Naive thymus-derived CD8-positive, alpha-beta T cell (primary cell): ENCODE data around the gene PRDX5. TPM values are rescaled to one million over a fixed set of nuclear protein-coding genes. Genes with fewer than 3 reads are reported as not detected.

Experiments used
- ATAC-seq, 2 donors: fragments of 150-1000 bp; cut with Tn5 transposase in 1 of 2; sonication (Bioruptor Pico), chemical (Tn5 transposase) in 1 of 2; 1 replicate in 1 of 2; 2 replicates in 1 of 2; pipeline ENCODE4 v1.10.0; 2021; ENCODE audit warnings: mild to moderate bottlenecking in 2 of 2, moderate library complexity in 2 of 2
- POLR2A ChIA-PET: fragments of 350-600 bp; sonication (Branson Sonifier 250); formaldehyde crosslinking; loops from one replicate; lab custom pipeline; 2021; ENCODE audit warnings: antibody characterized with exemption; lab: Charles Lee
- DNase-seq, 10 donors: peaks; one replicate each; pipeline versions ENCODE4 v3.0.0 to v3.0.0-alpha.2; 2020 to 2022
- H3K27ac Mint-ChIP-seq, 10 donors: one replicate each; pipeline ENCODE4 v1.8.0; 2020 to 2022; ENCODE audit warnings: mild to moderate bottlenecking in 10 of 10, mixed read lengths in 10 of 10, moderate library complexity in 4 of 10, inconsistent platforms in 1 of 10
- H3K27me3 Mint-ChIP-seq, 5 donors: one replicate each; pipeline ENCODE4 v1.8.0; 2021 to 2022; ENCODE audit warnings: mixed read lengths in 5 of 5
- H3K36me3 Mint-ChIP-seq, 3 donors: one replicate each; pipeline ENCODE4 v1.8.0; 2020 to 2022; ENCODE audit warnings: mixed read lengths in 3 of 3, mild to moderate bottlenecking in 2 of 3, inconsistent platforms in 1 of 3
- H3K4me1 Mint-ChIP-seq, 4 donors: one replicate each; pipeline ENCODE4 v1.8.0; 2021 to 2022; ENCODE audit warnings: mixed read lengths in 4 of 4
- H3K4me3 Mint-ChIP-seq, 10 donors: one replicate each; pipeline ENCODE4 v1.8.0; 2020 to 2022; ENCODE audit warnings: mild to moderate bottlenecking in 10 of 10, mixed read lengths in 10 of 10, moderate library complexity in 6 of 10, inconsistent platforms in 1 of 10
- H3K9me3 Mint-ChIP-seq, 9 donors: one replicate each; pipeline ENCODE4 v1.8.0; 2020 to 2022; ENCODE audit warnings: mixed read lengths in 9 of 9, mild to moderate bottlenecking in 3 of 9, inconsistent platforms in 1 of 9, moderate library complexity in 1 of 9
- polyA plus RNA-seq, 3 donors: library from polyadenylated mRNA; unstranded; fragments of 300-500 nt; fragmentation: Illumina TruSeq; gene quantifications; one replicate each; pipeline ENCODE4 v1.2.3, GENCODE V29; 2021
- total RNA-seq, 8 experiments: library from RNA in 2 of 8; stranded (reverse) in 2 of 8; gene quantifications; one replicate each; pipeline ENCODE4 v1.2.3 and lab custom pipeline; 2021 to 2026

PRDX5 gene
- total and polyA plus RNA-seq, 5 experiments from 2014 or later = 47.5 to 239 (median 186) TPM

DNA sequence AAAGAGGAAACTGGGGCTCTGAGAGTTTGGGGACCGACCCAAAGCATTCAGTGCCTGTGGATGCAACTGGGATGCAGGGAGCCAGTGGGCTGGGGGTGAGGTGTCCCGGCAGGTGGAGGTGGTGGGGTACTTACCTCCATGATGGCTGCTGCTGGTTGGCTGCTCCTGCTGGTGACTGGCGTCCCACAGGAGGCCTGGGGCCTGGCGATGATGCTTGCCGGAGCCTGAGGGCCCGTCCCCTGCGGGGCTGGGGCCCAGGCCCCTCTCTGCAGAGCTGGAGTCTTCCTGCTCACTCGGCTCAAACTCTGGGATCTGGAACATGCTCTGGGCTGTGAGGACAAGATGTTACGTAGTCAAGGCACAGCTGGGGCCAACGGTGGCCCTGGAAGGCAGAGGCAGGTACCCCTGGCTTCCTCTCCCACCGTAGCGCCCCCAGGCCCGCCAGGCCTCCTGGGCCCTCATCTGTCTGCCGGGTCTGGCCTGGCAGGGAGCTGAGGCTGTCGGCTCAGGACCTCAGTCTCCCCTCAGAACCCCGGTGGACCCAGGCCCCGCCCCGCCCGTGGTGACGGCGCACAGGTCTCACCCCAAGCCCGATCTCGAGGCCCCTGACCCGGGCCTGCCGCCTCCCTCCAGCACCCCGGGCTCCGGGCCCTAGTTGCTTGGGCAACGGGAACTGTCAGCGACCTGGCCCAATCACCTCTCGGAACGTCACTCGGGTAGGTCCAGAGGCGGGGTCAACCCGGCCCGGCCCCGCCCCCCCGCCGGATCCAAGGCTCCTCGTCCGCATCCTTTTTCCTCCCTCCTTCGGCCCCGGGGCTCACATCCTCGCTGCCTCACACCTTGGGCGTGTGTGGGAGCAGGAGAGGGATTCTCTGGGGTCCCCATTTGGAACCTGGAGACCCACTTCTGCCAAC lies 33.6 kb upstream of the PRDX5 start, which contains the start of gene BAD:
TSS of gene BAD (minus strand) at position 618 of the 914 bp plus-strand sequence. CDS start at position 321, 297 bp downstream.
- no peaks in the 10 kb centered on the region for H3K27me3 Mint-ChIP-seq
- POLR2A ChIA-PET = interaction anchor here (0.6 to 9.9 kb wide), 18 partner anchors 9 to 494 kb away, joined by 3 to 140 read pairs (median 6); partner anchors contain the start of genes DNAJC4, ESRRA, FERMT3 and FKBP2
- peak within 1 kb of the TSS; percentile 74 to 99 (median 97) for H3K27ac Mint-ChIP-seq
- peaks cover 8 to 29% (median 21%) of the 10 kb centered on the region in 4 donors for H3K4me1 Mint-ChIP-seq
- peaks cover 0 to 11% (median 2%) of the 10 kb centered on the region in 3 donors for H3K36me3 Mint-ChIP-seq
- H3K4me3 Mint-ChIP-seq = peak within 1 kb of the TSS; percentile 85 to 94 (median 90)
- ATAC-seq (peak; percentile 78 to 79), DNase-seq (peak; percentile 86 to 96 (median 88))
- H3K9me3 Mint-ChIP-seq = no peaks in the 10 kb centered on the region

DNA sequence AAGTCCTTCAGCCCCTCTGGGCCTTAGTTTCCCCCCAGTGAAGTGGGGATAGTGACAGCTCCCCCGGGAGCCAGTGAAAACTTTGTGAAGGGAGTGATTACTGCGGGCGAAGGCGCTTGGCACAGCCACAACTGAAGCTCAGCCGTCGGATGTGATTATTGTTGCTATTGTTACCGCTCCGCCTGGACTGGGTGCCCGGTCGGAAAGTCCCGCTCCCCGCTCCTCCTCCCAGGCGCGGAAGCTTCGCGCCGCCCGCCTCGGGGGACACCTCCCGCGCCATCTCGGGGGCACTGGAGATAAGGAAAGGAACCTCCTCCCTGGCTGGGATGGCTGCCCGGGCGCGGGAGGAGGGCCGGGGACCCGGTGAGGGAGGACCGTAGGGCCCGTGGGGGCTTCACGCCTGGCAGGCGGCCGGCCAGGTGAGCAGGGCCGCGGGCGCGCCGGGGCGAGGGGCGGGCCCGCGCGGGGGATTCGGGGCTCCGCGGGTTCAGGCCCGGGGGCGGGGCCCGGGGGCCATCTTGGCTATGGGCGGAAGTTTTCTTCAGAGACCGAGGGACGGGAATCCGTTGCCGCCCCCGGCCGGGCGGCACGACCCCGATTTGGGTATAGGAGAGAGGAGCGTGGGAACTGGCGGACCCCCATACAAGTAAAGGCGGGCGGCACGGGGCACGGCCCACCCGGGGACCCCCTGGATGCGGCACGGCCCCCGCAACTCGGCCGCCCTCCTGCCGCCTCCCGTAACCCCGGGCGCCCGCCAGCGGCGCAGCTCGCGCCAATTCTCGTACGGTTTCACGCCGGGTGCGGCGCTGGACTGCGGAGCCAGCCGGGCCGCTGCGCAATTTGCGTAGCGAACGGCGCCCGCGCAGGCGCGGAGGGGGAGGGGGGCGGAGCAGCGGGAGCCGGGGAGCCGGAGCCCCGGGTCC lies 32.7 kb upstream of the PRDX5 start, which contains the start of gene GPR137:
TSS of gene GPR137 (plus strand) at position 887 of the 923 bp plus-strand sequence. CDS start 677 bp downstream, outside the sequence.
- Mint-ChIP-seq H3K27ac (peak within 1 kb of the TSS; percentile 74 to 99 (median 97)), H3K4me3 (peak within 1 kb of the TSS; percentile 85 to 94 (median 90)), H3K4me1 (peaks cover 8 to 29% (median 21%) of the 10 kb centered on the region in 4 donors), H3K36me3 (peaks cover 0 to 9% (median 2%) of the 10 kb centered on the region in 3 donors), H3K9me3 (no peaks in the 10 kb centered on the region), H3K27me3 (peaks cover 0 to under 1% (median 0%) of the 10 kb centered on the region in 5 donors)
- DNase-seq (peak; percentile 86 to 100 (median 92)), ATAC-seq (peak; percentile 72 to 79)
- POLR2A ChIA-PET = interaction anchor here (0.5 to 9.9 kb wide), 18 partner anchors 10 to 494 kb away, joined by 3 to 140 read pairs (median 6); partner anchors contain the start of genes DNAJC4, ESRRA, FERMT3 and FKBP2

DNA sequence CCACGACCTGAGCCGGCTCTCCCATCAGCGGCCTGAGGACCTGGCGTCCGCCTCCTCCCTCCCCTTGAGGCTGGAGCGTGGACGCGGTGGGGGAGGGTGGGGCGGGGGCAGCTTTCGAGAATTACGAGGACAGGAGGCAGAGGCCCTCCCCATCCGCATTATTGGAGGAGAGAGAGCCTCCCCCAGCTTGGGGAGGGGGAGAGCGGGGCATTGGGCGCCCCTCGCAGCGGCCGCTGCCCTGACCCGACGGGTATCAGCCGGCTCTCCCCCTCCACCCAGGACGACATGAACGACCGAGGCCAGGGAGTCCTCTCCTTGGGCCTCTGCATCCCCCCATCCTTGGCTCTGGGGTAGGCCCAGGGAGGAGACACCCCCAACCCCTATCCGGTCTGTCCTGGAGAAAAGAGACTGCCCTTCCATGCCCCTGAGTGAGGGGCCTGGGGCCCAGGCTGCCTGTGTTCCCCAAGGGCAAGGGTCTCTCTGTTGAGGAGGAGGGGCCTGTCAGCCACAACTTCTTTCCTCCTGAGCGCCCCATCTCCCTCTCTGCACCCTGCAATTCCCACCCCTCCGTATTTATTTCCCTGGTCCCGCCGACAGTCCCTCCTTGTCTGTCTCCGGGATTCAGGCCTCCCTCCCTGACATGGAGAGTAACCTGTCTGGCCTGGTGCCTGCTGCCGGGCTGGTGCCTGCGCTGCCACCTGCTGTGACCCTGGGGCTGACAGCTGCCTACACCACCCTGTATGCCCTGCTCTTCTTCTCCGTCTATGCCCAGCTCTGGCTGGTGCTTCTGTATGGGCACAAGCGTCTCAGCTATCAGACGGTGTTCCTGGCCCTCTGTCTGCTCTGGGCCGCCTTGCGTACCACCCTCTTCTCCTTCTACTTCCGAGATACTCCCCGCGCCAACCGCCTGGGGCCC lies 31.8 kb upstream of the PRDX5 start:
- Mint-ChIP-seq H3K9me3 (no peaks in the 10 kb centered on the region), H3K36me3 (peaks cover 0 to 8% (median 2%) of the 10 kb centered on the region in 3 donors), H3K4me1 (peaks cover 11 to 31% (median 27%) of the 10 kb centered on the region in 4 donors), H3K27ac (peak overlapping the region; percentile 29 to 97 (median 87)), H3K27me3 (peaks cover 2 to 9% (median 8%) of the 10 kb centered on the region in 5 donors), H3K4me3 (peak overlapping the region; percentile 61 to 88 (median 82))
- peak in 1 of 10 donors; percentile 63 for DNase-seq
- ATAC-seq = no peak
- POLR2A ChIA-PET = interaction anchor here (0.9 to 9.9 kb wide), 9 partner anchors 15 to 493 kb away, joined by 3 to 140 read pairs (median 11); partner anchors contain the start of genes ESRRA, FERMT3, NUDT22 and PPP1R14B

DNA sequence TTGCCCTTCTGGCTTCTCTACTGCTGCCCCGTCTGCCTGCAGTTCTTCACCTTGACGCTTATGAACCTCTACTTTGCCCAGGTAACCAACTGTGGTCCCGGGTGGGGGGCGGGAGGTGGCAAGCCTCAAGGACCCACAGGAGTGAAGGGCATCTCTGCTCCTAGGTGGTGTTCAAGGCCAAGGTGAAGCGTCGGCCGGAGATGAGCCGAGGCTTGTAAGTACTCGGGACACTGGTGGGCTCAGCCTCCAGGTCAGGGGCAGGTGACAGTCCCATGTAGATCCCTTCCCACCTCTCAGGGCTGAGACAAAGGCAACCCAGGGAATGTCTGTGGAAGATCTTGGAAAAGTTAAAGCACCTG lies 31.1 kb upstream of the PRDX5 start:
- peaks cover 11 to 28% (median 26%) of the 10 kb centered on the region in 4 donors for H3K4me1 Mint-ChIP-seq
- POLR2A ChIA-PET = interaction anchor here (2.7 to 9.9 kb wide), 2 partner anchors 16 to 18 kb away, joined by 18 to 140 read pairs; partner anchors contain the start of gene ESRRA

DNA sequence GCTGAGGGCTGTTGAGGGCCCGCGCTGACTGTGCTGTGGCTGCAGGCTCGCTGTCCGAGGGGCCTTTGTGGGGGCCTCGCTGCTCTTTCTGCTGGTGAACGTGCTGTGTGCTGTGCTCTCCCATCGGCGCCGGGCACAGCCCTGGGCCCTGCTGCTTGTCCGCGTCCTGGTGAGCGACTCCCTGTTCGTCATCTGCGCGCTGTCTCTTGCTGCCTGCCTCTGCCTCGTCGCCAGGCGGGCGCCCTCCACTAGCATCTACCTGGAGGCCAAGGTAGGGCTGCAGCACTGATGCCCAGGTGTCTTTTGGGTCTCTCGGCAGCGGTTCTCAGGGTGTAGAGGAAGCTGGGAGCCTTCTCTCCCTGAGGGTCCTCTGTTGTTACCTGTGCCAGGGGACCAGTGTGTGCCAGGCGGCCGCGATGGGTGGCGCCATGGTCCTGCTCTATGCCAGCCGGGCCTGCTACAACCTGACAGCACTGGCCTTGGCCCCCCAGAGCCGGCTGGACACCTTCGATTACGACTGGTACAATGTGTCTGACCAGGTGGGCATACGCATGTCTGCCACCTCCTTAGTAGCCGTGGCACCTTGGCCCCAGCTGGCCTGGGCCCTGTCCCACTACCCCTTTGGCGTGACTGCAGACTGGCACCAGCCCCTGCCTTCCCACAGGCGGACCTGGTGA lies 30.1 kb upstream of the PRDX5 start:
- POLR2A ChIA-PET = interaction anchor here (0.5 to 9.9 kb wide), 3 partner anchors 16 to 83 kb away, joined by 3 to 140 read pairs (median 5); no protein-coding TSS in a partner anchor
- H3K27ac Mint-ChIP-seq = peak overlapping the region in 2 of 10 donors; percentile 29 to 75
- peaks cover 2 to 17% (median 11%) of the 10 kb centered on the region in 5 donors for H3K27me3 Mint-ChIP-seq
- peak overlapping the region in 5 of 10 donors; percentile 18 to 62 (median 36) for H3K4me3 Mint-ChIP-seq
- H3K36me3 Mint-ChIP-seq = no peaks in the 10 kb centered on the region
- DNase-seq (peak in 1 of 10 donors; percentile 57), ATAC-seq (no peak)
- peaks cover 10 to 31% (median 29%) of the 10 kb centered on the region in 4 donors for H3K4me1 Mint-ChIP-seq
- H3K9me3 Mint-ChIP-seq = no peaks in the 10 kb centered on the region

More for the DNA sequence above, 31.1 kb upstream of the PRDX5 start:
- H3K27me3 Mint-ChIP-seq = peaks cover 2 to 10% (median 8%) of the 10 kb centered on the region in 5 donors
- peaks cover 0 to 3% (median 0%) of the 10 kb centered on the region in 3 donors for H3K36me3 Mint-ChIP-seq
- peak overlapping the region; percentile 61 to 88 (median 82) for H3K4me3 Mint-ChIP-seq
- no peaks in the 10 kb centered on the region for H3K9me3 Mint-ChIP-seq
- H3K27ac Mint-ChIP-seq = peak overlapping the region; percentile 29 to 94 (median 87)
- no peak for DNase-seq
- ATAC-seq = no peak

DNA sequence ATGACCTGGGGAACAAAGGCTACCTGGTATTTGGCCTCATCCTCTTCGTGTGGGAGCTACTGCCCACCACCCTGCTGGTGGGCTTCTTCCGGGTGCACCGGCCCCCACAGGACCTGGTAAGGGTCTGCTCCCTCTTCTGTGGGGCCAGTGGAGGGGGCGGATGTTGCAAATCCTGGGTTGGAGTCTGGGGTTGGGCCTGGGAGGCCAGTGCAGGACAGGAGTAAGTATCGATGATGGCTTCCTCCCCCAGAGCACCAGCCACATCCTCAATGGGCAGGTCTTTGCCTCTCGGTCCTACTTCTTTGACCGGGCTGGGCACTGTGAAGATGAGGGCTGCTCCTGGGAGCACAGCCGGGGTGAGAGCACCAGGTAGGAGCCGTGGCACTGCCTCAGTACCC lies 29.6 kb upstream of the PRDX5 start:
- ATAC-seq = no peak
- peak overlapping the region in 2 of 10 donors; percentile 29 to 56 for H3K27ac Mint-ChIP-seq
- no peak for DNase-seq
- H3K36me3 Mint-ChIP-seq = no peaks in the 10 kb centered on the region
- peak overlapping the region in 1 of 10 donors; percentile 22 for H3K4me3 Mint-ChIP-seq
- POLR2A ChIA-PET = interaction anchor here (2.5 to 9.9 kb wide), 2 partner anchors 16 to 18 kb away, joined by 5 to 140 read pairs; no protein-coding TSS in a partner anchor
- peaks cover 7 to 31% (median 26%) of the 10 kb centered on the region in 4 donors for H3K4me1 Mint-ChIP-seq
- peaks cover 3 to 22% (median 16%) of the 10 kb centered on the region in 5 donors for H3K27me3 Mint-ChIP-seq
- H3K9me3 Mint-ChIP-seq = no peaks in the 10 kb centered on the region

DNA sequence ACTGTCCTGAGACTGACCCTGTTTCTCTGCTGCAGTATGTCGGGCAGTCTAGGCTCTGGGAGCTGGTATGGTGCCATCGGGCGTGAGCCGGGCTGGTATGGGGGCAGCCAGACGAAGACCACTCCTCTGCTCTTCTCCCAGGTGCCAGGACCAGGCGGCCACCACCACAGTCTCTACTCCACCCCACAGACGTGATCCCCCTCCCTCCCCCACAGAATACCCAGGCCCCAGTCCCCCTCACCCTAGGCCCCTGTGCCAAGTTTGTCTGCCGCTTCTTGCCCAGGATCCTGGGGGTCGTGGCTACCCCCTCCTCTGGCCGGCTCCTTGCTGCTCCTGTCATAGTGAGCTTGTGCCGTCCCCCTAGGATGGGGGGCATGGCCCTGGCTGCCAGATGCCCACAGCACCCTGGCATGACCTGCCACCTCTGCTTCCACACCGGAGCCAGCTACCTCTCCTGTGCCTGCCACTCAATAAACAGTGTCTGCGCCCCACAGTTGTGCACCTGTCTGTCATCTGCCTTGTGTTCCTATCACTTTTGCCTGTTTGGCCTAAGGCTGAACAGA lies 28.8 kb upstream of the PRDX5 start:
- Mint-ChIP-seq H3K36me3 (no peaks in the 10 kb centered on the region), H3K4me1 (peaks cover 5 to 26% (median 20%) of the 10 kb centered on the region in 4 donors), H3K4me3 (peak overlapping the region in 1 of 10 donors; percentile 56), H3K27me3 (peaks cover 8 to 29% (median 17%) of the 10 kb centered on the region in 5 donors), H3K27ac (peak overlapping the region in 2 of 10 donors; percentile 10 to 35), H3K9me3 (no peaks in the 10 kb centered on the region)
- ATAC-seq = no peak
- POLR2A ChIA-PET = interaction anchor here (1.1 to 9.9 kb wide), 3 partner anchors 13 to 19 kb away, joined by 3 to 140 read pairs (median 5); no protein-coding TSS in a partner anchor
- DNase-seq = peak in 1 of 10 donors; percentile 58

DNA sequence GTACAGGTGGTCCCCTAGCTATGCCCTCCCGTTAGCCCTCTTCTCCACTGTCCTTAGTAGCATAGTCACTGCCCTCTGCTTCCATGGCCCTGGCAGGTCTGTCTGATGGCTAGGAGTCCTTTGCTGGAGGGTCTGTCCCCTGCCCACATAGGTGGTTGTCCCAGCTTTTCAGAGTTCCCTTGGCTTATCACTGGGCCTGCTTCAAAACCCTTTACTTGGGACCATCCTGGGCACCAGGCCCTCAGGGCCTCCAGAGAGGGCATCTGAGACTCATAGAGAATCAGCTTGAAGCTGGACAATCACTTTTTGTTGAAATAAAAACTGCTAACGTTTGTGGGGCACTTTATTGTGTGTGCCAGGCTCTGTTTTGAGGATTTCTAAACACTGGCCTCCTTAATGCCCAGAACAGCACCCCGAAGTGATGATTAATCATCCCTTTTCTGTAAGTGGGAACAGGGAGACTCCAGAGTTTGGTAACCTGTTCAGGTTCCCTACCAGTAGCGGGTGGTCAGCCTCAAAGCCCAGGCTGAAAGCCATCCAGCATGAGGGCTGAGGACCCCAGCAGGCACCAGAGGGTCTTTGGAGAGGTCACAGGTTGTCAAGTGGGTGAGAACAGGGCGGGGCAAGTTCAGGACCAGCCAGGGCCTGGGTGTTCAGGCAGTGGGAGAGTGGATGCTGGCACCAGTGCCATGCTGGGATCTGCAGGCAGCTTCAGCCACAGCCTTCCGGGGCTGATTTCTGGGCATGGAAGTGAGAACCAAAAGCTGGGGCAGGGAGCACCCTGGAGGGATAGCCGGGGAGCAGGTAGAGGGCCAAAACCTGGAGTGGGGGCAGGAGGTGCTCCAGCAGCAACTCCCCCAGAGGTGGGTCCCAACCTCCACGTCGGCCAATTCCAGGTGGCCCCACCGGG lies 27.3 kb upstream of the PRDX5 start:
- no peaks in the 10 kb centered on the region for H3K9me3 Mint-ChIP-seq
- peak overlapping the region in 3 of 10 donors; percentile 47 to 83 (median 66) for H3K27ac Mint-ChIP-seq
- DNase-seq (no peak), ATAC-seq (no peak)
- POLR2A ChIA-PET = interaction anchor here (0.6 to 9.9 kb wide), 5 partner anchors 12 to 74 kb away, joined by 3 to 140 read pairs (median 4); partner anchors contain the start of gene PPP1R14B
- H3K4me3 Mint-ChIP-seq = peak overlapping the region; percentile 48 to 83 (median 74)
- peaks cover 15 to 45% (median 27%) of the 10 kb centered on the region in 5 donors for H3K27me3 Mint-ChIP-seq
- peaks cover 5 to 22% (median 19%) of the 10 kb centered on the region in 4 donors for H3K4me1 Mint-ChIP-seq
- H3K36me3 Mint-ChIP-seq = no peaks in the 10 kb centered on the region

DNA sequence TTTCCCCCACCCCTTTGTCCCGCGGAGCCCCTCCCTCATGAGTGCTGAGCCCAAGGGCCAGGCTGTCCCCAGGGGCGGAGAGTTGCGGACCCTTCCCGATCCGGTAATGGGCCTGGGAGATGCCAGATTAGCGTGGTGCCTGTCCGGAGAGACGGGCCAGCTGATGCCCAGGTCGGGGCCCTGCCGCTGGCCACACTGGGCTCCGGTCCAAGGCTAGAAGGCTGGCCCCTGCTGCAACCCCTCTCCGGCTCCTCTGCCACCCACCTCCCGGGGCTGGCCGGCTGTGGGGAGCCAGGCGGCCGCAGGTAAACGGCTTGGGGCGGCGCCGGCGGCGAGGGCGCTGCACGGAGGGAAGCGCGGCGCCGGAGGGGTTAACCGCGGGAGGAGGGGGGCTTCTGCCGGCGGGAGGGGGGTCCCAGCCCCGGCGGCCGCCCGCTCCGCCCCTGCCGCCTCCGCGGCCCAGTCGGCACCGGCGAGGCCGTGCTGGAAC lies 26.6 kb upstream of the PRDX5 start, which contains the start of gene KCNK4:
TSS of gene KCNK4 (plus strand) at position 41 of the 490 bp plus-strand sequence. CDS start 1,717 bp downstream, outside the sequence.
- peak within 1 kb of the TSS; percentile 48 to 83 (median 74) for H3K4me3 Mint-ChIP-seq
- H3K27me3 Mint-ChIP-seq = peaks cover 17 to 51% (median 34%) of the 10 kb centered on the region in 5 donors
- peaks cover 5 to 20% (median 16%) of the 10 kb centered on the region in 4 donors for H3K4me1 Mint-ChIP-seq
- DNase-seq (no peak), ATAC-seq (no peak)
- no peaks in the 10 kb centered on the region for H3K9me3 Mint-ChIP-seq
- POLR2A ChIA-PET = interaction anchor here (9.9 kb wide), 1 partner anchor 21 kb away, joined by 140 read pairs; no protein-coding TSS in a partner anchor
- H3K36me3 Mint-ChIP-seq = no peaks in the 10 kb centered on the region
- peak within 1 kb of the TSS in 3 of 10 donors; percentile 47 to 83 (median 66) for H3K27ac Mint-ChIP-seq
